ENCODE data around the gene DNAJC25. TPM values are rescaled to one million over a fixed set of nuclear protein-coding genes. Genes with fewer than 3 reads are reported as not detected.

The DNAJC25 gene
- total and polyA plus RNA-seq, 2 donors (not counting 1 experiment from before 2014, with no cell fraction given) = 7.3 to 10.6 TPM

DNA sequence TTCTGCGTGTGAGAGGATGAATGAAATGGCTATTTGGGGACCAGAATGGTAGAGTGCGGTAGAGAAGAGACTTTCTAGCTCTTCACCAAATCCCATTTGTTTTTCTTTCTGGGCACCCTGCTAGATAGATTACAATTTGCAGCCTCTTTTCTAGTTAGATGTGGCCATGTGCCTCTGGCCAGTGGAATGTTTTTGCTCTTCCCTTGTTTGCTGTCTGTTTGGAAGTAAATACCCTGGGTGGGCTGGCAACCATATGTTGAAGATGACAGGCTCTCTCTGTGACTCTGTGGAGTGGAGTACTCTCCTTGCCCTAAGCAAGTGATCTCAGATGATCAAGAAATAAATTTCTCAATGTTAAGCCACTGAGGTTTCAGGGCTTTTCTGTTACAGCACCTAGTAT lies 43.2 kb downstream of the DNAJC25 start:
- Histone ChIP-seq H4K20me1 (ENCODE audit: control insufficient read depth, extremely low read depth, insufficient read depth, low read length) (no peaks in the 10 kb centered on the region), H3K4me2 (ENCODE audit: extremely low read depth, insufficient read depth, low read length) (no peak overlapping the region), H3K36me3 (ENCODE audit: control insufficient read depth, insufficient read depth, low read length) (no peaks in the 10 kb centered on the region), H3K4me1 (ENCODE audit: control insufficient read depth, extremely low read depth, insufficient read depth, low read length) (no peaks in the 10 kb centered on the region), H3K9ac (ENCODE audit: insufficient read depth, low read length) (no peak overlapping the region), H3K9me3 (ENCODE audit: control insufficient read depth, insufficient read depth, low read depth, low read length) (no peaks in the 10 kb centered on the region), H3K27me3 (ENCODE audit: control insufficient read depth, insufficient read depth, low read length) (no peaks in the 10 kb centered on the region), H3K27ac (ENCODE audit: insufficient read depth, low read length) (no peak overlapping the region), H2AFZ (ENCODE audit: low read length) (no peak overlapping the region), H3K79me2 (ENCODE audit: control insufficient read depth, insufficient read depth, low read length) (no peaks in the 10 kb centered on the region), H3K4me3 (replicated peaks in 1 of 4; ENCODE audit: control extremely low read depth in 1 of 4, insufficient read depth in 1 of 4, low read depth in 3 of 4, low read length in 4 of 4) (no peak overlapping the region)
- TF ChIP-seq EZH2 (IDR thresholded peaks at IDR 0.05; ENCODE audit: low read length, missing control alignments) = no peak
- TF ChIP-seq, protein P1, sequence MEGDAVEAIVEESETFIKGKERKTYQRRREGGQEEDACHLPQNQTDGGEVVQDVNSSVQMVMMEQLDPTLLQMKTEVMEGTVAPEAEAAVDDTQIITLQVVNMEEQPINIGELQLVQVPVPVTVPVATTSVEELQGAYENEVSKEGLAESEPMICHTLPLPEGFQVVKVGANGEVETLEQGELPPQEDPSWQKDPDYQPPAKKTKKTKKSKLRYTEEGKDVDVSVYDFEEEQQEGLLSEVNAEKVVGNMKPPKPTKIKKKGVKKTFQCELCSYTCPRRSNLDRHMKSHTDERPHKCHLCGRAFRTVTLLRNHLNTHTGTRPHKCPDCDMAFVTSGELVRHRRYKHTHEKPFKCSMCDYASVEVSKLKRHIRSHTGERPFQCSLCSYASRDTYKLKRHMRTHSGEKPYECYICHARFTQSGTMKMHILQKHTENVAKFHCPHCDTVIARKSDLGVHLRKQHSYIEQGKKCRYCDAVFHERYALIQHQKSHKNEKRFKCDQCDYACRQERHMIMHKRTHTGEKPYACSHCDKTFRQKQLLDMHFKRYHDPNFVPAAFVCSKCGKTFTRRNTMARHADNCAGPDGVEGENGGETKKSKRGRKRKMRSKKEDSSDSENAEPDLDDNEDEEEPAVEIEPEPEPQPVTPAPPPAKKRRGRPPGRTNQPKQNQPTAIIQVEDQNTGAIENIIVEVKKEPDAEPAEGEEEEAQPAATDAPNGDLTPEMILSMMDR (conservative IDR thresholded peaks at IDR 0.05 in 1 of 2, IDR thresholded peaks at IDR 0.05 in 1 of 2; ENCODE audit: low read depth in 1 of 2, low read length in 2 of 2) = no peak
- no peak for DNase-seq (ENCODE audit: low read depth in 2 of 2)

DNA sequence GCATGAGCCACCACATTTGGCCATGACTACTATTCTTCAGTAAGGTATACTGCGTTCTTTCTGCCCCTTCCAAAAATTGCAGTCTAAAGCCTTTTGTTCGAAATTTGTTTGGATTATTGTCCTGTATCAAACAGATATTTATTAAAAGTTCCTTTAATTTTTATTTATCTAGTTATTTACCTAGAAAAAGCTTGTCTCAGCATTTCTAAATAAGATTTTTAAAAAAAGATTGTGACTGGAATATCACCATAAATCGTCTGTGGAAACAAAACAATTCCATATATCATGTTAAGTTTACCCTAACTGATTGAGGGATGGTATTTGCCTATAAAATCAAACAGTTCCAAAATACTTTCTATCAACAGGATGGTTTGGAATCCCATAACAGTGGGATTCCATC lies 45.0 kb downstream of the DNAJC25 start:
- Histone ChIP-seq H3K9me3 (ENCODE audit: control insufficient read depth, insufficient read depth, low read depth, low read length) (no peaks in the 10 kb centered on the region), H3K9ac (ENCODE audit: insufficient read depth, low read length) (no peak overlapping the region), H4K20me1 (ENCODE audit: control insufficient read depth, extremely low read depth, insufficient read depth, low read length) (no peaks in the 10 kb centered on the region), H3K4me3 (replicated peaks in 1 of 4; ENCODE audit: control extremely low read depth in 1 of 4, insufficient read depth in 1 of 4, low read depth in 3 of 4, low read length in 4 of 4) (no peak overlapping the region), H3K4me1 (ENCODE audit: control insufficient read depth, extremely low read depth, insufficient read depth, low read length) (no peaks in the 10 kb centered on the region), H2AFZ (ENCODE audit: low read length) (no peak overlapping the region), H3K79me2 (ENCODE audit: control insufficient read depth, insufficient read depth, low read length) (no peaks in the 10 kb centered on the region), H3K27me3 (ENCODE audit: control insufficient read depth, insufficient read depth, low read length) (no peaks in the 10 kb centered on the region), H3K27ac (ENCODE audit: insufficient read depth, low read length) (no peak overlapping the region), H3K4me2 (ENCODE audit: extremely low read depth, insufficient read depth, low read length) (no peak overlapping the region), H3K36me3 (ENCODE audit: control insufficient read depth, insufficient read depth, low read length) (no peaks in the 10 kb centered on the region)
- DNase-seq (ENCODE audit: low read depth in 2 of 2) = no peak
- no peak for TF ChIP-seq EZH2 (IDR thresholded peaks at IDR 0.05; ENCODE audit: low read length, missing control alignments)
- TF ChIP-seq, protein P1 (conservative IDR thresholded peaks at IDR 0.05 in 1 of 2, IDR thresholded peaks at IDR 0.05 in 1 of 2; ENCODE audit: low read depth in 1 of 2, low read length in 2 of 2) = no peak

DNA sequence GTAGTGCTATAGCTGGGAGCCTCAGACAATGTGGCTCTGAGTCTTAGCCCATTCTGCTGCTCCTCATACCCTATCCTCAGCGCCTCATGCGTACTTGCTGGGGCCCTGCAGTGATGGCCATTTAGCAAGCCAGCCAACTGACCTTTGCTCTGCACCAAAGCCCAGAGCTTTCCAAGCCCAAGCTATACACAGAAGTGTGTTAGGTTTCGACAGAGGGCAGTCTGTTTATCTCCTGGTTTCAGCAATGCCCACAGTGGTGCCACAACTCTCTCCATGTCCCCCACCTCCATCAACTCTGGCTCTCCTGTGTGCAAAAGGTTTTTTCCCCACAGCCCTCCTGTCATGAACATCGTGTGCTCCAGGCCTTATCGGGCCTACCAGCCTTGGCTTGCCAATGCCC lies 47.2 kb downstream of the DNAJC25 start:
- no peaks in the 10 kb centered on the region for H3K9me3 ChIP-seq (ENCODE audit: control insufficient read depth, insufficient read depth, low read depth, low read length)
- no peaks in the 10 kb centered on the region for H3K4me1 ChIP-seq (ENCODE audit: control insufficient read depth, extremely low read depth, insufficient read depth, low read length)
- no peaks in the 10 kb centered on the region for H3K36me3 ChIP-seq (ENCODE audit: control insufficient read depth, insufficient read depth, low read length)
- H3K4me2 ChIP-seq (ENCODE audit: extremely low read depth, insufficient read depth, low read length) = no peak overlapping the region
- H3K27ac ChIP-seq (ENCODE audit: insufficient read depth, low read length) = no peak overlapping the region
- H3K79me2 ChIP-seq (ENCODE audit: control insufficient read depth, insufficient read depth, low read length) = no peaks in the 10 kb centered on the region
- TF ChIP-seq EZH2 (IDR thresholded peaks at IDR 0.05; ENCODE audit: low read length, missing control alignments) = no peak
- TF ChIP-seq, protein P1 (conservative IDR thresholded peaks at IDR 0.05 in 1 of 2, IDR thresholded peaks at IDR 0.05 in 1 of 2; ENCODE audit: low read depth in 1 of 2, low read length in 2 of 2) = no peak
- H3K27me3 ChIP-seq (ENCODE audit: control insufficient read depth, insufficient read depth, low read length) = no peaks in the 10 kb centered on the region
- H4K20me1 ChIP-seq (ENCODE audit: control insufficient read depth, extremely low read depth, insufficient read depth, low read length) = no peaks in the 10 kb centered on the region
- DNase-seq (ENCODE audit: low read depth in 2 of 2) = no peak
- no peak overlapping the region for H3K9ac ChIP-seq (ENCODE audit: insufficient read depth, low read length)
- H3K4me3 ChIP-seq (replicated peaks in 1 of 4; ENCODE audit: control extremely low read depth in 1 of 4, insufficient read depth in 1 of 4, low read depth in 3 of 4, low read length in 4 of 4) = no peak overlapping the region
- H2AFZ ChIP-seq (ENCODE audit: low read length) = no peak overlapping the region
